HG03097 (cell line): Measurements from ENCODE around the gene CNN2.

Experiments
- ATAC-seq: cut with Tn5 transposase; IDR thresholded peaks from one replicate; pipeline ENCODE4 v1.9.1; 2021; ENCODE audit not compliant: unreplicated experiment, low FRiP score

The CNN2 gene

DNA sequence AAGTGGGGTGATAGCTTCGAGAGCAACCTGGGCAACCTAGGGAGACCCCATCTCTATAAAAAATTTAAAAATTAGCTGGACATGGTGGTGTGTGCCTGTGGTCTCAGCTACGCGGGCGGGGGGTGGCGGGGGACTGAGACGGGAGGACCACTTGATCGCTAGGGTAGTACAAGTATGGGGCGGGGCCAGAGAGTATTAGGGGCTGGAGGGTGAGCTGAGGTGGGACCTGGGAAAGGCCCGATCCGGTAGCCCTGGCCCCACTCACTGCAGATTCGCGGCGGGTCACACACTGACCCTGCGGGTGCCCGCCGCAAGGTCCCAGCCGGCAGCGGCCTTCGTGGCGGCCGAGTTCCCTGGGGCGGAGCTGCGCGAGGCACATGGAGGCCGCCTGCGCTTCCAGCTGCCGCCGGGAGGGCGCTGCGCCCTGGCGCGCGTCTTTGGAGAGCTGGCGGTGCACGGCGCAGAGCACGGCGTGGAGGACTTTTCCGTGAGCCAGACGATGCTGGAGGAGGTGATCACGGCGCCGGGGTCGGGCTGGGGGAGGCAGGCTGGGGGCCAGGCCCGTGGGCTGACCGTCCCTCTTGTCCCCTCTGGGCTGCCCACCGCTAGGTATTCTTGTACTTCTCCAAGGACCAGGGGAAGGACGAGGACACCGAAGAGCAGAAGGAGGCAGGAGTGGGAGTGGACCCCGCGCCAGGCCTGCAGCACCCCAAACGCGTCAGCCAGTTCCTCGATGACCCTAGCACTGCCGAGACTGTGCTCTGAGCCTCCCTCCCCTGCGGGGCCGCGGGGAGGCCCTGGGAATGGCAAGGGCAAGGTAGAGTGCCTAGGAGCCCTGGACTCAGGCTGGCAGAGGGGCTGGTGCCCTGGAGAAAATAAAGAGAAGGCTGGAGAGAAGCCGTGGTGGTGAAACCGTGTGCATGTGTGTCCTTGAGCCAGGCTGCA is 38.5 kb downstream of the CNN2 start:
- no peak for ATAC-seq

GRCh38 chr19:1065606-1066109 is 39.2 kb downstream of the CNN2 start:
- ATAC-seq: no peak

GRCh38 chr19:1066251-1066747 is 39.9 kb downstream of the CNN2 start:
- ATAC-seq: no peak

DNA sequence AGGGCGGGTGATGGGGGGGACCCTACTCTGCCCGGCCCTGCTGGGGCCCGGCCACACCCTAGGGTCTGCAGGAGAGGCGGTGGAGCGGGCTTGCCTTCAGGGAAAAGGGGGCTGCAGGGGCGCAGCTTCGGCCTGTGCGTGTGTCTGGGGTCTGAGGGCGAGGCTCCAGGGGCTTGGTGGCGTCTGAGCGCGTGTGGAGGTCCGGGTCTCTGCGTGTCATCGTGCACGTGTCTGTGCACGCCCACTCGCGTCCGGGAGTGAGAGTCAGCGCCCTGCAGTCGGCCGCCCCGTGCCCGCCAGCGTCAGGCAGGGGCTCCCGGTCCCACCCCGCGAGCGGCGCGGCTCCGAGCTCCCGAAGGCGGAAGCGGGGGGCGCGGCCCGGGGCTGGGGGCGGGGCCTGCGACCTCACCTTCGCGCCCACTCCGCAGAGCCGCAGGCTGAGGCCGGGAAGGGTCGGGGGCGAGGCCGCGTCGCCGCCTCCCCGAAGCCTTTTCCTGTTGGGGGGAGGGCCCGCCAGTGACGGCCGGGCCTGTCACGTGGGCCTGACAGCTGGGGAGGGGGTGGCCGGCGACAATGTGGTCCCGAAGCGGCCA is 40.4 kb downstream of the CNN2 start, which contains the start of gene ARHGAP45:
Gene ARHGAP45, plus strand, starts transcription at position 420 of the 593 bp plus-strand sequence. CDS start 239 bp downstream, outside the sequence.
- no peak for ATAC-seq

DNA sequence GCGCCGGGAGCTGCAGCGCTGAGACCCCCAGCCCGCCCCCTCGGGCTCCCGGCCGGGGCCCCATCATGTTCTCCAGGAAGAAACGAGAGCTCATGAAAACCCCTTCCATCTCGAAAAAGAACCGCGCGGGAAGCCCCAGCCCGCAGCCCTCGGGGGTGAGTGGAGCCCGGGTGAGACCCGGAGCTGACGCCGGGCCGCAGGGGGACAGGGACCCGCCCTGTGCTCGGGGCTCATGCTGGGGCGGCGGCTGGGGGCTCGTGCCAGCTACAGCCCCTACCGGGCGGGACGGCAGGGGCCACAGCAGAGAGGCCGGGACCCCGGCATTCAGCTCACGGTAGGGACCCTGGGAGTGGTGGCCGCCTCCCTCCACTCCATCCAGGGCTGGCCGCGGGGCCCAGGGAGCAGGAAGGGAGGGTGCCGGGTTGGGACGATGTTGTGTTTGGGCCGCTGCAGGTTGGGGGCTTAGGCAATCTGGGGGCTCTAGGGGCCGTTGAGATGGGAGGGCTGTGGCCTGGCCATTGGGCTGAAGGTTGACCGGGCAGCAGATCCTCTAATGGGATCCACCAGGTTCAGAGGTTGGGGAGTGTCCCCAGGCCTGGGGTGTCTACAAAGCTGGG is 41.0 kb downstream of the CNN2 start:
- ATAC-seq: no peak

DNA sequence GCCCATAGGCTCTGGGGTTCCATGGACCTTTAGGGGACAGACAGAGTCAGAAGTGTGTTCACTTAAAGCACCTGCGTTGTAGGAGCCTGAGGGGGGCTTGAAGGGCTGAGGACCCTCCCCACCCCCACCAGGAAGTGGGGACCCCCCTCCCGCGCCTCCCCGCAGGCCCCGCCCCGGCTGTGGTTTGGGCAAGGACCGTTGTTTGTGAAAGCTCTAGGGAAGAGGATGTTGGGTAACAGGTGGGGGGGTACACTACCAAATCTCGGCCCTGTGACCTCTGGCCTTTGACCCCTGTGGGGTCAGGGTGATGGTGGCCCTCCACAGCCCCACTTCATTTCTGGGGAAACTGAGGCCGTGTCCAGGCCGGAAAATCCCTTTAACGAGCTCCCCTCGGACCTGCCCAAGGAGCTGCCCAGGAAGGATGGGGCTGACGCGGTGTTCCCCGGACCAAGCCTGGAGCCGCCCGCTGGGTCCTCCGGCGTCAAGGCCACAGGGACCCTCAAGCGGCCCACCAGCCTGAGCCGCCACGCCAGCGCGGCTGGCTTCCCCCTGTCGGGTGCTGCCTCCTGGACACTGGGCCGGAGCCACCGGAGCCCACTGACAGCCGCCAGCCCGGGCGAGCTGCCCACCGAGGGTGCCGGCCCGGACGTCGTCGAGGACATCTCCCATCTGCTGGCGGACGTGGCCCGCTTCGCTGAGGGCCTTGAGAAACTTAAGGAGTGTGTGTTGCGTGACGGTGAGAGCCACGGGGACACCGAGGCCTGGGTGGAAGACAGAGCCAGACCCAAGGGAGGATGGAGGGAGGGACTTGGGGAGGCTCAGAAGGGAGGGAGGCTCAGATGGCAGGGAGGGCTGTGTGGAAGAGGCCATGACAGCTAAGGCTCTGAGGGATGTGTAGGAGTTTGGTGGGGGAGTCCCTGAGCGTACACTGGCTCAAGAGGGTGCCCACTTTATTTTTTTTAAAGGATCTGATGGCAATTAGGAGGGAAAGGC is 41.9 kb downstream of the CNN2 start:
- ATAC-seq: no peak

GRCh38 chr19:1069009-1069779 is 42.8 kb downstream of the CNN2 start:
- no peak for ATAC-seq

DNA sequence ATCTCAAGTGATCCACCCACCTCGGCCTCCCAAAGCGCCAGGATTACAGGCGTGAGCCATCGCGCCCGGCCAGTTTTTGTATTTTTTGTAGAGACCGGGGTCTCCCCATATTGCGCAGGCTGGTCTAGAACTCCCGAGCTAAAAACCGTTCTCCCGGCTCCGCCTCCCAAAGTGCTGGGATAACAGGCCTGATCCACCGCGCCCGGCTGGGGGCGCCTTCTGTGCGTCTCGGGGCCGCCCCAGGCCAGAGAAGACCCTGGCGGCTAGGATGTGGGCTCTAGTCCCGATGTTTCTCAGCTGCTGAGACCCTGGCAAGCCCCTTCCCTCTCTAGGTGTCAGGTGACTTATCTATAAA is 44.1 kb downstream of the CNN2 start:
- no peak for ATAC-seq

GRCh38 chr19:1070931-1071791 is 44.8 kb downstream of the CNN2 start:
- ATAC-seq: no peak

DNA sequence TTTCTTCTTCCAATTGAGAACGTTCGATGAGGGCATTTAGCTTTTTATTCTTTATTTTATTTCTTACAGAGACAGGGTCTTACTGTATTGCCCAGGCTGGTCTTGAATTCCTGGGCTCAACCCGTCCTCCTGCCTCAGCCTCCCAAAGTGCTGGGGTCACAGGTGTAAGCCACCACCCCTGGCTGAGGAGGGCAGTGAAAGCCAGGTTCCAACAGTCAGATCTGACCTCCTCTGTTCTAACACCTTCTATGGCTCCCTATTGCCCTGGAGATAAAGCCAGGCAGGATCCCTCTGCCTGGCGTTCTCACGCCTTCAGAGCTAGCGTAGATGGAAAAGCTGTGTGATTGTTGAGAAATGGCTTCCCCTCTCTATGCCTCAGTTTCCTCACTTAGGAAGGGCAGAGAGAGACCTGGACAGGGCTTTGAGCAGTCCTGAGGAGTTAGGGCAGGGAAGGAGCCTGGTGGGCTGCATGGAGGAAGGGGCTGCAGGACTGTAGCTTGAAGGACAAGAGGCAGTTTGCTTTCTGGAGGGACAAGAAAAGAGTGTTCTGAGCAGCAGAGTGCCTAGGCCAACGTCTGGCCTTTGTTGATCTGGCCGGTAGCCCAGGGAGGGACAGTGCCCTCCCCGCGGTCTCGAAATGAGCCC is 46.1 kb downstream of the CNN2 start:
- ATAC-seq: no peak

DNA sequence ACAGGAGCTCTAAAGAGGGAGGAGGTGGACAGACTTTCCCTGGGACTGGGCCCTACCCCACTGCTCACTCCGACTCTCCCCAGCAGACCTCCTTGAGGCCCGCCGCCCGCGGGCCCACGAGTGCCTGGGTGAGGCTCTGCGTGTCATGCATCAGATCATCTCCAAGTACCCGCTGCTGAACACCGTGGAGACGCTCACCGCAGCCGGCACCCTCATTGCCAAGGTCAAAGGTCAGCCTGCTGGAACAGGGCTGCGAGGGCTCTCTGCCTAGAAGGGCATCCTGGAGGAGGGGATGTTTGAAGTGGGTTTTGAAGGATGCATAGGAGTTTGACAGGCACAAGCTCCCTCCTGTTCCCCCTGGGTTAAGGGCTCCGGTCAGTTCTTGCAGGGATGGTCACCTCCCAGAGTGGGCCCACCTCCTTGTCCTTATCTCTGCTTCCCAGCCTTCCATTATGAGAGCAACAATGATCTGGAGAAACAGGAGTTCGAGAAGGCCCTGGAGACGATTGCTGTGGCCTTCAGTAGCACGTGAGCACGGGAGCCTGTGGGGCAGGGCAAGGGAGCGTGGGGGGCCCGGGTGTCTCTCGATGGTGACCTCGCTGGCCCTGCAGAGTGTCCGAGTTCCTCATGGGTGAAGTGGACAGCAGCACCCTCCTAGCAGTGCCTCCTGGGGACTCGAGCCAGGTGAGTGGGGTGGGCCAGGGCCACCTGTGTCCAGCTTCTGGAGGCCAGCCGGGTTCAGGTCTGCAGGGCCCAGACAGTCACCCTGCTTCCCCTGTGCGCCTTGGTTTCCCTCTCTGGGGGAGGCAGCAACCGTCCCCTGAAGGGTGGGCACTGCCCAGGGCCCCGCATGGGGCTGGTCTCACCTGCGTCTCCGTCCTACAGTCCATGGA is 46.9 kb downstream of the CNN2 start:
- no peak for ATAC-seq

DNA sequence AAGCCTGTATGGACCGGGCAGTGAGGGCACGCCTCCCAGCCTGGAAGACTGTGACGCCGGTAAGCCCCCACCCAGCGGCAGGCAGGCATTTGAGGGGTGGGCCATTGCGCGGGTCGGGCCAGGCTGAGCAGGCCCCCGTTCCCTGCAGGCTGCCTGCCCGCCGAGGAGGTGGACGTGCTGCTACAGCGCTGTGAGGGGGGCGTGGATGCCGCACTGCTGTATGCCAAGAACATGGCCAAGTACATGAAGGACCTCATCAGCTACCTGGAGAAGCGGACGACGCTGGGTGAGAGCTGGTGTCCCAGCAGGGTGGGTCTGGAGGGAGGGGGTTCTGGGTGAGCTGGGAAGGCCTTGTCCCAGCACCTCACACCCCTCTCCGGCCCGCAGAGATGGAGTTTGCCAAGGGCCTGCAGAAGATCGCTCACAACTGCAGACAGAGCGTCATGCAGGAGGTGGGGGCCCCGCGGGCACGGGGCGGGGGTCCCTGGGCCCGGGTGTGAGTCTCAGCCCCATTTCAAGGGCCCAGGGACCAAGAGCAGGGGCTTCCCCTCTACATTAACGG is 47.6 kb downstream of the CNN2 start:
- ATAC-seq: no peak

GRCh38 chr19:1074544-1075283 is 48.3 kb downstream of the CNN2 start:
- peak; percentile 39 for ATAC-seq

DNA sequence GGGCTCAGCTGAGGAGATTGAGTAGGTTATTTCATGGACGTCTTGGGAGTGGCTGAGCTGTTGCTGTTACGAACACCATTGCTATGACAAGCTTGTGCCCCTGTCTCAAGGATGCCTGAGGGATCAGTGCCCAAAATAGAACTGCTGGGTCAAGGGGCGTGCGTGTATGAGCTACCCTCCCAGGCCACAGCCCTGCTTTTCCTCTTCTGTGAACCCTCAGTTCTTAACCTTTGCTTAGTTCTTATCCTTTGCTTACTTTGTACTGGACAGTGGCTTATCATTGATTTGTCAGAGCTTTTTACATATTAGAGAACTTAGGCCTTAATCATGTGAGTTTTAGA is 49.6 kb downstream of the CNN2 start:
- no peak for ATAC-seq

- ATAC-seq: peak; percentile 66
These were observed 50.5 kb downstream of the CNN2 start for GRCh38 chr19:1076951-1077350.

GRCh38 chr19:1079566-1080111 is 53.2 kb downstream of the CNN2 start:
- no peak for ATAC-seq
